ENCODE data around the gene BAHCC1. TPM values are rescaled to one million over a fixed set of nuclear protein-coding genes. Genes with fewer than 3 reads are reported as not detected.

BAHCC1 gene
- total RNA-seq, 2 experiments from 2014 or later = 0.20 to 0.41 TPM

DNA sequence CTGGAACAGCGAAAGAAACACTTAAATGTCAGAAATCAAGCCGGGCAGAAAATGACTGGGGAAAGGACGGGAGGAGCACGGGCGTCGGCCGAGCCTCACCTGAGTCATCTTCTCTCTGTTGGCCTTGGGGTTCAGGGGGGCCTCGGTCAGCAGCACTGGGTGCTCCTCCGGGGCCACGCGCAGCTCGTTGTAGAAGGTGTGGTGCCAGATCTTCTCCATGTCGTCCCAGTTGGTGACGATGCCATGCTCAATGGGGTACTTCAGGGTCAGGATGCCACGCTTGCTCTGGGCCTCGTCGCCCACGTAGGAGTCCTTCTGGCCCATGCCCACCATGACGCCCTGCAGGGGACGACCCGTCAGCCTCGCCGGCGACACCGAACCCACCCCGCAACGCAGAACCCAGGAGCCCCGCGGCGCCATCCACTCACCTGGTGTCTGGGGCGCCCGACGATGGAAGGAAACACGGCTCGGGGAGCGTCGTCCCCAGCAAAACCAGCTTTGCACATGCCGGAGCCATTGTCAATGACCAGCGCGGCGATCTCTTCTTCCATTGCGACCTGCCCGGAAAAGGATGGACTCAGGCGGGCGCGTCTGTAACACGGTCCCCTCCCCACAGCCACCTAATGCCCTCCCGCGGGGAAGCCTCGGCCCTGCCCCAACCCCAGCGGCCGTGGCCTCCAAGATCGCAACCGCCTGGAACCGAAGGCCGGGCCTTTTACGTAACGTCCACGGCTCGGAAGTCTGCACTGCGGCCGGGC lies 116.7 kb downstream of the BAHCC1 start:
- Mint-ChIP-seq H3K27ac (peak overlapping the region; percentile 90), H3K27me3 (no peaks in the 10 kb centered on the region), H3K4me3 (peak overlapping the region; percentile 99), H3K4me1 (ENCODE audit: low read depth) (peaks cover 60% of the 10 kb centered on the region), H3K9me3 (no peaks in the 10 kb centered on the region), H3K36me3 (ENCODE audit: low read depth) (peaks cover 49% of the 10 kb centered on the region)
- intact Hi-C loops (cut with DNase I, micrococcal nuclease) = loop anchor here in 1 of 2 experiments (2.0 to 10.0 kb wide), 7 partner anchors 23 to 1247 kb away; partner anchors contain the start of genes BAHCC1, FAAP100, P4HB and RNF213
- CTCF ChIA-PET = interaction anchor here (1.4 kb wide), 1 partner anchor 7 kb away, joined by 7 read pairs; no protein-coding TSS in a partner anchor
- POLR2A ChIA-PET = interaction anchor here (0.6 to 9.3 kb wide), 14 partner anchors 8 to 349 kb away, joined by 3 to 93 read pairs (median 4); partner anchors contain the start of genes ARL16, BAHCC1, CCDC137 and FAAP100
- TF ChIP-seq, protein P1, sequence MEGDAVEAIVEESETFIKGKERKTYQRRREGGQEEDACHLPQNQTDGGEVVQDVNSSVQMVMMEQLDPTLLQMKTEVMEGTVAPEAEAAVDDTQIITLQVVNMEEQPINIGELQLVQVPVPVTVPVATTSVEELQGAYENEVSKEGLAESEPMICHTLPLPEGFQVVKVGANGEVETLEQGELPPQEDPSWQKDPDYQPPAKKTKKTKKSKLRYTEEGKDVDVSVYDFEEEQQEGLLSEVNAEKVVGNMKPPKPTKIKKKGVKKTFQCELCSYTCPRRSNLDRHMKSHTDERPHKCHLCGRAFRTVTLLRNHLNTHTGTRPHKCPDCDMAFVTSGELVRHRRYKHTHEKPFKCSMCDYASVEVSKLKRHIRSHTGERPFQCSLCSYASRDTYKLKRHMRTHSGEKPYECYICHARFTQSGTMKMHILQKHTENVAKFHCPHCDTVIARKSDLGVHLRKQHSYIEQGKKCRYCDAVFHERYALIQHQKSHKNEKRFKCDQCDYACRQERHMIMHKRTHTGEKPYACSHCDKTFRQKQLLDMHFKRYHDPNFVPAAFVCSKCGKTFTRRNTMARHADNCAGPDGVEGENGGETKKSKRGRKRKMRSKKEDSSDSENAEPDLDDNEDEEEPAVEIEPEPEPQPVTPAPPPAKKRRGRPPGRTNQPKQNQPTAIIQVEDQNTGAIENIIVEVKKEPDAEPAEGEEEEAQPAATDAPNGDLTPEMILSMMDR (IDR thresholded peaks at IDR 0.05) = no peak
- H3K4me3 ChIP-seq (ENCODE audit: low read length) = peak overlapping the region; percentile 98
- DNase-seq = peak in 8 of 14 experiments; percentile 26 to 67 (median 42)
- ATAC-seq (ENCODE audit: poor library complexity) = no peak
- H3K27ac ChIP-seq (ENCODE audit: low read depth in 1 of 2, low read length in 2 of 2) = peak overlapping the region; percentile 45 to 72
- peaks cover 0 to 4% of the 10 kb centered on the region in 2 experiments for H3K9me3 ChIP-seq (ENCODE audit: control insufficient read depth in 1 of 2, insufficient read depth in 1 of 2, low read length in 2 of 2)
- no peaks in the 10 kb centered on the region for H3K27me3 ChIP-seq (ENCODE audit: control insufficient read depth in 1 of 2, insufficient read depth in 2 of 2, low read length in 2 of 2)
- H3K36me3 ChIP-seq (ENCODE audit: insufficient read depth, low read length) = peaks cover 35% of the 10 kb centered on the region
- H3K4me1 ChIP-seq (ENCODE audit: insufficient read depth, low read length) = peaks cover 67% of the 10 kb centered on the region

DNA sequence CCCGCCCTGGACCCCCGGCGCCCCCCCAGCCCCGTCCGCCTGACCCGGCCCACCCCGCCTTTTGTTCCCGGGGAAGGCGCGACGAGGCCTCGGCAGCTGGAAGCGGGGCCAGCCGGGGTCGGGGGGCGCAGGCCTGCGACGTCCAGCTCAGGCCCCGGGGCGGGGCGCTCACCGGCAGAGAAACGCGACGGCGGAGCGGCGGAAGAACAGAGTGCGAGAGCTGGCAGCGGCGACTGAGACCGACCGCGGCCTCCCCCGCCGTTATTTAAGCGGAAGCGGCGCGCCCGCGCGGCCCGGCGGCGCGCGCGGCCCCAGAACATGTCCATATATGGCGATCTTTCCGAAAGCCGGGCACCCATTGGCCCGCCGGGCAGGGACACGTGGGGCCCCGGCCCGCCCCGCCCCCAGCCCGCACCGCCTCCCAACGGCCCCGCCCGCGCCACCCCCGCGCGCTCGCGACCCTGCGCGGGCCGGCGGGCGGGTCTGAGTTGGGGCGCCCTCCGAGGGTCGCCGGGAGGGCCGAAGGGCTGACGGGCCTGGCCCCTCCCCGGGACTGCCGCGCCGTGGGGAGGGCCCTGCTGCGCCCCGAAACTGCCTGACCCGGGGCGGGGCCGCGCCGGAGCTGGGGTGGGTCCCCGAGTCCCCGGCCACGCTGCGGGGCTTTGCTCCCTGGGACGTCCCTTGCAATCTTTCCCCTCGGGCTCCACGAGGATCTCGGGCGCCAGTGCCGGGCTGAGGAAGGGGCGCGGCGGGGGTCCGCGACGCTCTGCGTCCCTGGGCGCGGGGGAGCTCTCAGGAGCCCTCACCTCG lies 117.5 kb downstream of the BAHCC1 start, which contains the start of gene ACTG1:
Gene ACTG1, minus strand, starts transcription at position 238 of the 810 bp plus-strand sequence. CDS start 445 bp downstream, outside the sequence.
- POLR2A ChIA-PET = interaction anchor here (0.6 to 9.3 kb wide), 18 partner anchors 9 to 348 kb away, joined by 3 to 93 read pairs (median 4); partner anchors contain the start of genes ARL16, BAHCC1, CCDC137 and CEP131
- TF ChIP-seq, protein P1 (IDR thresholded peaks at IDR 0.05) = no peak
- Histone ChIP-seq H3K4me1 (ENCODE audit: insufficient read depth, low read length) (peaks cover 72% of the 10 kb centered on the region), H3K27ac (ENCODE audit: low read depth in 1 of 2, low read length in 2 of 2) (peak within 1 kb of the TSS; percentile 72 to 87), H3K27me3 (ENCODE audit: control insufficient read depth in 1 of 2, insufficient read depth in 2 of 2, low read length in 2 of 2) (no peaks in the 10 kb centered on the region), H3K36me3 (ENCODE audit: insufficient read depth, low read length) (peaks cover 35% of the 10 kb centered on the region), H3K4me3 (ENCODE audit: low read length) (peak within 1 kb of the TSS; percentile 98), H3K9me3 (ENCODE audit: control insufficient read depth in 1 of 2, insufficient read depth in 1 of 2, low read length in 2 of 2) (peaks cover 0 to 4% of the 10 kb centered on the region in 2 experiments)
- Mint-ChIP-seq H3K4me3 (peak within 1 kb of the TSS; percentile 99), H3K36me3 (ENCODE audit: low read depth) (peaks cover 46% of the 10 kb centered on the region), H3K27ac (peak within 1 kb of the TSS; percentile 90), H3K4me1 (ENCODE audit: low read depth) (peaks cover 57% of the 10 kb centered on the region), H3K9me3 (no peaks in the 10 kb centered on the region), H3K27me3 (no peaks in the 10 kb centered on the region)
- DNase-seq (peak; percentile 84 to 96 (median 92)), ATAC-seq (ENCODE audit: poor library complexity) (peak; percentile 66)
- intact Hi-C loops (cut with DNase I, micrococcal nuclease) = loop anchor here in 1 of 2 experiments (2.0 to 10.0 kb wide), 6 partner anchors 24 to 1248 kb away; partner anchors contain the start of genes FAAP100, P4HB, RNF213 and SLC38A10
- CTCF ChIA-PET = interaction anchor here (1.9 kb wide), 1 partner anchor 28 kb away, joined by 10 read pairs; no protein-coding TSS in a partner anchor

DNA sequence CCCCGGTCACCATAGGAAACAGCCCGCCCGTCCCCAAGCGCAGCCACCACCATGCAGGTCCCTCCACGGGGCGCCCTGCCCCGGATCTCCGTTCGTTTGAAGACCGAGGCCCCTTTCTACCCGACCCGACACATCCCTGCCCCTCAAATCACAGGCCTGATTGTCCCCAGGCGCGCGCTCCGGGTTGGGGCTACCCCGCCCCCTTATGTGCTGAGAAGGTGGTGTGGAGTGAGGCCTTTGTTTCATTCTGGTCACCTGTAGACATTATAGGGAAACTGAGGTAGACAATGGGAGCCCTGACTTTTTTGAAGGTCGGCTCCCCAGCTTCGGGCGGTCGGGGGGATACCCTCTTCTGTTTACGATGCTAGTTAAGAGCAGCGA lies 118.1 kb downstream of the BAHCC1 start:
- intact Hi-C loops (cut with DNase I, micrococcal nuclease) = loop anchor here in 1 of 2 experiments (2.0 to 10.0 kb wide), 6 partner anchors 25 to 1249 kb away; partner anchors contain the start of genes FAAP100, P4HB, RNF213 and SLC38A10
- Mint-ChIP-seq H3K36me3 (ENCODE audit: low read depth) (peaks cover 40% of the 10 kb centered on the region), H3K4me3 (peak overlapping the region; percentile 95), H3K4me1 (ENCODE audit: low read depth) (peaks cover 58% of the 10 kb centered on the region), H3K27ac (peak overlapping the region; percentile 90), H3K9me3 (no peaks in the 10 kb centered on the region), H3K27me3 (no peaks in the 10 kb centered on the region)
- CTCF ChIA-PET = interaction anchor here (1.9 kb wide), 1 partner anchor 29 kb away, joined by 10 read pairs; no protein-coding TSS in a partner anchor
- H3K9me3 ChIP-seq (ENCODE audit: control insufficient read depth in 1 of 2, insufficient read depth in 1 of 2, low read length in 2 of 2) = peaks cover 0 to 4% of the 10 kb centered on the region in 2 experiments
- no peaks in the 10 kb centered on the region for H3K27me3 ChIP-seq (ENCODE audit: control insufficient read depth in 1 of 2, insufficient read depth in 2 of 2, low read length in 2 of 2)
- H3K4me3 ChIP-seq (ENCODE audit: low read length) = peak overlapping the region; percentile 87
- DNase-seq = peak in 12 of 14 experiments; percentile 39 to 79 (median 52)
- peaks cover 74% of the 10 kb centered on the region for H3K4me1 ChIP-seq (ENCODE audit: insufficient read depth, low read length)
- peak overlapping the region; percentile 72 to 87 for H3K27ac ChIP-seq (ENCODE audit: low read depth in 1 of 2, low read length in 2 of 2)
- peak; percentile 6 for ATAC-seq (ENCODE audit: poor library complexity)
- TF ChIP-seq, protein P1 (IDR thresholded peaks at IDR 0.05) = no peak
- POLR2A ChIA-PET = interaction anchor here (0.7 to 9.3 kb wide), 14 partner anchors 13 to 290 kb away, joined by 3 to 93 read pairs (median 5); partner anchors contain the start of genes ARL16, CCDC137, CEP131 and FAAP100
- H3K36me3 ChIP-seq (ENCODE audit: insufficient read depth, low read length) = peaks cover 35% of the 10 kb centered on the region

All from CD4-positive, alpha-beta T cell (primary cell).